Hepatocyte (in vitro differentiated cells): Measurements from ENCODE around the gene TEX22. TPM values are rescaled to one million over a fixed set of nuclear protein-coding genes. Genes with fewer than 3 reads are reported as not detected.

Source experiments
- DNase-seq: peaks from one replicate; pipeline ENCODE4 v3.0.0-alpha.2; 2016; ENCODE audit warnings: low spot score
- H2AFZ ChIP-seq: fragments of 200-600 bp; sonication (generic); 2 replicates; pipeline ENCODE4 v1.6.0; 2016; ENCODE audit warnings: antibody characterized with exemption, mild to moderate bottlenecking
- H3K27ac ChIP-seq: fragments of 200-600 bp; sonication (generic); 2 replicates; pipeline ENCODE4 v1.5.1; 2016; ENCODE audit warnings: mild to moderate bottlenecking
- H3K27me3 ChIP-seq: fragments of 200-600 bp; sonication (generic); 2 replicates; pipeline ENCODE4 v1.6.1; 2016
- H3K36me3 ChIP-seq: fragments of 200-600 bp; sonication (generic); replicated peaks from 2 replicates; pipeline ENCODE4 v1.5.1; 2016; ENCODE audit warnings: low read depth; ENCODE audit not compliant: insufficient read depth
- H3K4me1 ChIP-seq: fragments of 200-600 bp; sonication (generic); 2 replicates; pipeline ENCODE4 v1.5.1; 2016; ENCODE audit warnings: mild to moderate bottlenecking, moderate library complexity; ENCODE audit not compliant: insufficient read depth
- H3K4me2 ChIP-seq: fragments of 200-600 bp; sonication (generic); 2 replicates; pipeline ENCODE4 v1.6.0; 2016
- H3K4me3 ChIP-seq: fragments of 200-600 bp; sonication (generic); 2 replicates; pipeline ENCODE4 v1.5.1; 2016; ENCODE audit warnings: mild to moderate bottlenecking
- H3K79me2 ChIP-seq: fragments of 200-600 bp; sonication (generic); 2 replicates; pipeline ENCODE4 v1.6.0; 2017; ENCODE audit warnings: mild to moderate bottlenecking
- H3K9me2 ChIP-seq: fragments of 200-600 bp; sonication (generic); replicated peaks from 2 replicates; pipeline ENCODE4 v1.6.0; 2017; ENCODE audit warnings: mild to moderate bottlenecking; ENCODE audit not compliant: insufficient read depth
- H3K9me3 ChIP-seq: fragments of 200-600 bp; sonication (generic); 2 replicates; pipeline ENCODE4 v1.5.1; 2016; ENCODE audit warnings: low read depth, mild to moderate bottlenecking
- H4K20me1 ChIP-seq: fragments of 200-600 bp; sonication (generic); 2 replicates; pipeline ENCODE4 v1.6.0; 2016; ENCODE audit warnings: mild to moderate bottlenecking; ENCODE audit not compliant: insufficient read depth, poor library complexity, severe bottlenecking
- EZH2 ChIP-seq: fragments of 200-600 bp; sonication (generic); IDR thresholded peaks from 2 replicates; pipeline ENCODE4 v1.6.1; 2016; ENCODE audit warnings: antibody characterized with exemption, mild to moderate bottlenecking, borderline replicate concordance
- EZH2phosphoT487 ChIP-seq: fragments of 200-600 bp; sonication (generic); IDR thresholded peaks from one replicate; pipeline ENCODE4 v1.6.1; 2018; ENCODE audit warnings: antibody characterized with exemption, mild to moderate bottlenecking, low read depth, moderate library complexity; ENCODE audit not compliant: unreplicated experiment, severe bottlenecking
- WGBS: methylation state at CpG from one replicate; pipeline ENCODE4 v1.1.6; 2016; ENCODE audit warnings: low lambda C conversion rate; ENCODE audit errors: missing lambda C conversion rate; 5-methylcytosine and 5-hydroxymethylcytosine counted together
- polyA plus RNA-seq: library from polyadenylated mRNA; unstranded; fragments of >200 nt; fragmentation: Nextera tagmentation; extraction: Ambion mirVana; gene quantifications from 2 replicates; pipeline ENCODE4 v1.2.1, GENCODE V29; 2016
- total RNA-seq: library from RNA; depleted of rRNA; stranded (reverse); fragments of >200 nt; gene quantifications from 2 replicates; pipeline ENCODE4 v1.2.3, GENCODE V29; 2014
- TF ChIP-seq, protein P1 (sequence below): fragments of 200-600 bp; sonication (generic); IDR thresholded peaks from 2 replicates; pipeline ENCODE4 v1.5.1; 2016; ENCODE audit warnings: antibody characterized with exemption, mild to moderate bottlenecking; ENCODE audit not compliant: poor library complexity

Gene TEX22
- total and polyA plus RNA-seq, 2 experiments from 2014 or later = 0.76 TPM; not detected in 1

DNA sequence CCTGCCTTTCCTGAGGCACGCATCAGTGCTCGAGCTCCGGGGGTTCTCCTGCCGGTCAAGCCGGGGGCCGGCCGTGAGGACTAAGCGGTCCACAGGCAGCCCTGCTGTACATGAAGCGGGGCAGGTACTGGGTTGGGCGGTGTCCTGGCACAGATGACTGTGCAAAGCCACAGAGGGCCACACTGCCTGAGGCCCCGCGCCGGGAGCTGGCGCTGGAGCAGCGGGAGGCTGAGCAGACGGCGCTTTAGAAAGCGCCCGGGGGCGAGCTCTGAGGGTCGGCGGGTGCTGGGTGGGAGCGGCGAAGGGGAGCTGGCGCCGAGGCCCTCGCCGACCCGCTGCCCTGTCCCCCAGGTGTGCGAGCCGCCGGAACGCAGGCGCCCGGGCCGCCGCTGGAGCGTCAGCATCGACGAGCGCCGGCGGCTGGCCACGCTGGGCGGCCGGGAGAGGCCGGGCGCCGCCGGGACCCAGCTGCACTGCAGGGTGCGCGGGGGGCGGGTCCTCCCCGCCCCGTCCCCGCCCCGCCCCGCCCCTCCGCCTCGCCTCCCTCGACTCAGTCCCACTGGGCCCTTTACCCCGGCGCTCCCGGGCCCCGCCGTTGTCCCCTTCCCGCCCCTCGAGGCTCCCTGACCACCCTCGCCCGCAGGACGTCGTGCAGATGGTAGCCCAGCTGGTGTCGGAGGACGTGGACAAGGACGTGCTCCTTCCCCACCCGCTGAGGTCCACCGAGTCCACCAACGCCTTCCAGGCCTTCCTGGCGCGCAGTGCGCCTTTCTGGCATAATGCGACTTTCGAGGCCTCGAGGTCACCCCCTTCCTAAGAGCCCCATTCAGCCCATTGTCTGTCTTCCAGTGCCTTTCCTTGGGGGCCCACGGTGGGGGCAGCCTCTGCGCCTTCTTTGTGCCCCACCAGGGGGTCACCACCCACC is 12.9 kb downstream of the TEX22 start:
- 26% methylated on average over 43 of the region's 86 CpGs for WGBS
- H4K20me1 ChIP-seq = no peaks in the 10 kb centered on the region
- H3K4me3 ChIP-seq = peak overlapping the region; percentile 10
- H3K4me1 ChIP-seq = peaks cover 10% of the 10 kb centered on the region
- DNase-seq = peak; percentile 77
- TF ChIP-seq, protein P1, sequence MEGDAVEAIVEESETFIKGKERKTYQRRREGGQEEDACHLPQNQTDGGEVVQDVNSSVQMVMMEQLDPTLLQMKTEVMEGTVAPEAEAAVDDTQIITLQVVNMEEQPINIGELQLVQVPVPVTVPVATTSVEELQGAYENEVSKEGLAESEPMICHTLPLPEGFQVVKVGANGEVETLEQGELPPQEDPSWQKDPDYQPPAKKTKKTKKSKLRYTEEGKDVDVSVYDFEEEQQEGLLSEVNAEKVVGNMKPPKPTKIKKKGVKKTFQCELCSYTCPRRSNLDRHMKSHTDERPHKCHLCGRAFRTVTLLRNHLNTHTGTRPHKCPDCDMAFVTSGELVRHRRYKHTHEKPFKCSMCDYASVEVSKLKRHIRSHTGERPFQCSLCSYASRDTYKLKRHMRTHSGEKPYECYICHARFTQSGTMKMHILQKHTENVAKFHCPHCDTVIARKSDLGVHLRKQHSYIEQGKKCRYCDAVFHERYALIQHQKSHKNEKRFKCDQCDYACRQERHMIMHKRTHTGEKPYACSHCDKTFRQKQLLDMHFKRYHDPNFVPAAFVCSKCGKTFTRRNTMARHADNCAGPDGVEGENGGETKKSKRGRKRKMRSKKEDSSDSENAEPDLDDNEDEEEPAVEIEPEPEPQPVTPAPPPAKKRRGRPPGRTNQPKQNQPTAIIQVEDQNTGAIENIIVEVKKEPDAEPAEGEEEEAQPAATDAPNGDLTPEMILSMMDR = no peak
- no peak for TF ChIP-seq EZH2phosphoT487
- peak; percentile 44 for TF ChIP-seq EZH2
- no peaks in the 10 kb centered on the region for H3K9me3 ChIP-seq
- H3K27me3 ChIP-seq = peaks cover 20% of the 10 kb centered on the region
- no peaks in the 10 kb centered on the region for H3K36me3 ChIP-seq
- no peak overlapping the region for H3K27ac ChIP-seq
- H3K4me2 ChIP-seq = peak overlapping the region; percentile 93
- no peaks in the 10 kb centered on the region for H3K9me2 ChIP-seq
- no peaks in the 10 kb centered on the region for H3K79me2 ChIP-seq
- no peak overlapping the region for H2AFZ ChIP-seq

DNA sequence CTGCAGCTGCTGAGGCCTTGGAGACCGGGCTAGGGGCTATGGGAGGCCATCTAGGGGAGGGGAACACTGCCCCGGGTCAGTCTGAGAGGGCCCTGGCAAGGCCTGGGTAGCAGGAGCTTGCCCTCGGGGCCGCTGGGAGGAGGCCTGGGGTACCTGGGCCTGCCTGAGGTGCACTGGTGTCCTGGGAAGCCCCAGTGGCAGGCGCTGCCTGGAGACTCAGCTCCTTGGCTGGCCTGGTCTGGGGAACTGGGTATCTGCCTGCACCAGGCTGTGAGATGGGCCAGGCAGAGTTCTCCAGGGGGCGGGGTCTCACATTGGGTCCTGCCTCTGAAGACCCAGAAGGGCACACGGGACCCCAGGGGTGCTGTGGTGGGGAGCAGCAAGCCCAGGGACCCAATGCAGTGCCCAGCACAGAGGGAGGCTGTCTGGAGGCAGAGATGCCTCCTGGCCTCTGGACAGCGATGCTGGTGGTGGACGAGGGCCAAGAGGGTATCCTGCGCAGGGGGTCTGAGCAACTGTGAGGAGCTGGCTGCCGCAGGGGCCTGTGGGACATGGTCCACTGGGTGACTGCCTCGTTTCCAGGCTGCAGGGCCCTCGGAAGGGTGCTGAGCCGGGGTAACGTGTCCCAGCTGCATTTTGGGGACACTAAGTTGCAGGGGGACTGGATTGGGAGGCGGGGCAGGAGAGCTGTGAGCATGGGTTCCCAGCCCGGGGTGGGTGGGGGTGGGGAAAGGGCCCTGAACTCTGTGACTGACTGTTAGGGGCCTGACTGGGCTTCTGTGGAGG is 13.8 kb downstream of the TEX22 start:
- no peak for DNase-seq
- H3K79me2 ChIP-seq = no peaks in the 10 kb centered on the region
- WGBS = 85% methylated on average over 17 of the region's 17 CpGs
- no peak overlapping the region for H2AFZ ChIP-seq
- TF ChIP-seq EZH2 = no peak
- TF ChIP-seq EZH2phosphoT487 = no peak
- TF ChIP-seq, protein P1 = no peak
- no peaks in the 10 kb centered on the region for H3K9me2 ChIP-seq
- no peaks in the 10 kb centered on the region for H3K9me3 ChIP-seq
- H3K27me3 ChIP-seq = peaks cover 20% of the 10 kb centered on the region
- peaks cover 10% of the 10 kb centered on the region for H3K4me1 ChIP-seq
- H3K4me2 ChIP-seq = peak overlapping the region; percentile 93
- no peak overlapping the region for H3K27ac ChIP-seq
- no peaks in the 10 kb centered on the region for H4K20me1 ChIP-seq
- no peak overlapping the region for H3K4me3 ChIP-seq
- H3K36me3 ChIP-seq = no peaks in the 10 kb centered on the region

DNA sequence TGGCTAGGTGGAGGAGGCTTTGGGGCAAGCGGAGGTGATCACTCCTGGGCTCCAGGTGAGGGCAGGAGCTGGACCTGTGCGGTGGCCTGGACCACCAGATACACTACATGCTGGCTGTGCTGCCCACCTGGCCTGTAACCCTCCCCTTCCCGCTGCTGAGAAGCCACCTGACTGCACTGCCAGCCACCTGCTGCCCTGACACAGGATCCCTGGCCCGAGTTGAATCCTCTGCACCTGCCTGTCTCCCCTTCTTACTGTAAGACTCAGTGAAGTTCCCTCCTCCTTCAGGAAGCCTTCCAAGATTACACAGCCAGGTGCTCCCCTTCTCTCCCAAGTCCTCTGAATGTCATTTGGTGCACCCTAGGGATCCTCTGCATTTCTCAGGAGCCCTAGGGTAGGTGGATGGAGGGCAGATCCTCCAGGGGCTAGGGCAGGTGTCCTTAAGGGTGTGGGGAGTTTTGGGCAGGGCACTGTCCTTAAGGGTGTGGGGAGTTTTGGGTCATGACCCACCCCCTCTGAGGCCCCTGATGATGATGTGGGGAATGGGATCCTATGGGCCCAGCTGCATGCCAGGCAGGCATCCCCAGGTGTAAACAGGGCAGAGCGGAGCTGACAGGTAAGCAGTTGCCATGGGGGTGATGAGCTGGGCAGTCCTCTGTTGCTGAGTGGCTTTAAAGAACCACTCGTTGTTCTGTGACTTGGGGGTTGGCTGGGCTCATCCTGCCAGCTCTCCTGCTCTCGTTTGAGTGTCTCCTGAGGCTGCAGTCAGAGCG is 14.6 kb downstream of the TEX22 start:
- WGBS = 84% methylated on average over 8 of the region's 8 CpGs
- no peaks in the 10 kb centered on the region for H3K9me3 ChIP-seq

More for the DNA sequence above, 14.6 kb downstream of the TEX22 start:
- no peaks in the 10 kb centered on the region for H3K79me2 ChIP-seq
- no peak overlapping the region for H3K4me2 ChIP-seq
- DNase-seq = no peak
- H3K4me1 ChIP-seq = peaks cover 13% of the 10 kb centered on the region
- no peak overlapping the region for H2AFZ ChIP-seq
- H4K20me1 ChIP-seq = no peaks in the 10 kb centered on the region
- TF ChIP-seq, protein P1 = no peak
- TF ChIP-seq EZH2phosphoT487 = no peak
- TF ChIP-seq EZH2 = no peak
- peaks cover 20% of the 10 kb centered on the region for H3K27me3 ChIP-seq
- H3K27ac ChIP-seq = no peak overlapping the region
- no peak overlapping the region for H3K4me3 ChIP-seq
- no peaks in the 10 kb centered on the region for H3K36me3 ChIP-seq
- H3K9me2 ChIP-seq = no peaks in the 10 kb centered on the region
